Body of pancreas (tissue), 4 donors: Measurements from ENCODE around the gene SLC2A2.

Experiments
- POLR2A ChIP-seq, 3 donors: fragments of 450-650 bp; IDR thresholded peaks; one replicate each; pipeline ENCODE4 v1.6.1; 2016; ENCODE audit warnings: antibody characterized with exemption in 3 of 3, mild to moderate bottlenecking in 2 of 3
- TF ChIP-seq, protein P1 (sequence below), 7 experiments: fragments of 450-650 bp in 4 of 7; fragments of 200-600 bp in 3 of 7; sonication (generic) in 3 of 7; IDR thresholded peaks; one replicate each; pipeline ENCODE4 v1.5.1; 2016 to 2019; ENCODE audit warnings: antibody characterized with exemption in 7 of 7

GRCh38 chr3:171054921-171055320 lies 28.4 kb upstream of the SLC2A2 start:
- TF ChIP-seq POLR2A (IDR thresholded peaks at IDR 0.05) = no peak
- TF ChIP-seq, protein P1, sequence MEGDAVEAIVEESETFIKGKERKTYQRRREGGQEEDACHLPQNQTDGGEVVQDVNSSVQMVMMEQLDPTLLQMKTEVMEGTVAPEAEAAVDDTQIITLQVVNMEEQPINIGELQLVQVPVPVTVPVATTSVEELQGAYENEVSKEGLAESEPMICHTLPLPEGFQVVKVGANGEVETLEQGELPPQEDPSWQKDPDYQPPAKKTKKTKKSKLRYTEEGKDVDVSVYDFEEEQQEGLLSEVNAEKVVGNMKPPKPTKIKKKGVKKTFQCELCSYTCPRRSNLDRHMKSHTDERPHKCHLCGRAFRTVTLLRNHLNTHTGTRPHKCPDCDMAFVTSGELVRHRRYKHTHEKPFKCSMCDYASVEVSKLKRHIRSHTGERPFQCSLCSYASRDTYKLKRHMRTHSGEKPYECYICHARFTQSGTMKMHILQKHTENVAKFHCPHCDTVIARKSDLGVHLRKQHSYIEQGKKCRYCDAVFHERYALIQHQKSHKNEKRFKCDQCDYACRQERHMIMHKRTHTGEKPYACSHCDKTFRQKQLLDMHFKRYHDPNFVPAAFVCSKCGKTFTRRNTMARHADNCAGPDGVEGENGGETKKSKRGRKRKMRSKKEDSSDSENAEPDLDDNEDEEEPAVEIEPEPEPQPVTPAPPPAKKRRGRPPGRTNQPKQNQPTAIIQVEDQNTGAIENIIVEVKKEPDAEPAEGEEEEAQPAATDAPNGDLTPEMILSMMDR (IDR thresholded peaks at IDR 0.05) = no peak
